ENCODE data around the gene ZBED5. TPM values are rescaled to one million over a fixed set of nuclear protein-coding genes. Genes with fewer than 3 reads are reported as not detected.

The ZBED5 gene
- total and polyA plus RNA-seq, 4 donors, result 5.4 to 10.7 (median 10.1) TPM

- H3K27ac ChIP-seq (ENCODE audit: low read depth in 1 of 2, low read length in 2 of 2), result no peak overlapping the region
- H3K27me3 ChIP-seq (ENCODE audit: control insufficient read depth in 4 of 4, insufficient read depth in 4 of 4, low read length in 3 of 4), result no peaks in the 10 kb centered on the region
- no peak for DNase-seq (ENCODE audit: low spot score)
- H3K4me1 ChIP-seq (ENCODE audit: control insufficient read depth in 4 of 4, insufficient read depth in 4 of 4, low read length in 3 of 4), result no peaks in the 10 kb centered on the region
- 97% methylated on average over 3 of the region's 3 CpGs for WGBS
- H3K4me3 ChIP-seq (ENCODE audit: low read depth in 1 of 3, low read length in 3 of 3), result no peak overlapping the region
- H3K9ac ChIP-seq (ENCODE audit: low read depth in 1 of 2, low read length in 2 of 2), result no peak overlapping the region
- H3K36me3 ChIP-seq (ENCODE audit: control insufficient read depth in 4 of 4, insufficient read depth in 3 of 4, low read depth in 1 of 4, low read length in 3 of 4), result no peaks in the 10 kb centered on the region
- peaks cover 0 to 1% (median 0%) of the 10 kb centered on the region in 4 donors for H3K9me3 ChIP-seq (ENCODE audit: control insufficient read depth in 4 of 4, low read length in 3 of 4)
- TF ChIP-seq, protein P1, sequence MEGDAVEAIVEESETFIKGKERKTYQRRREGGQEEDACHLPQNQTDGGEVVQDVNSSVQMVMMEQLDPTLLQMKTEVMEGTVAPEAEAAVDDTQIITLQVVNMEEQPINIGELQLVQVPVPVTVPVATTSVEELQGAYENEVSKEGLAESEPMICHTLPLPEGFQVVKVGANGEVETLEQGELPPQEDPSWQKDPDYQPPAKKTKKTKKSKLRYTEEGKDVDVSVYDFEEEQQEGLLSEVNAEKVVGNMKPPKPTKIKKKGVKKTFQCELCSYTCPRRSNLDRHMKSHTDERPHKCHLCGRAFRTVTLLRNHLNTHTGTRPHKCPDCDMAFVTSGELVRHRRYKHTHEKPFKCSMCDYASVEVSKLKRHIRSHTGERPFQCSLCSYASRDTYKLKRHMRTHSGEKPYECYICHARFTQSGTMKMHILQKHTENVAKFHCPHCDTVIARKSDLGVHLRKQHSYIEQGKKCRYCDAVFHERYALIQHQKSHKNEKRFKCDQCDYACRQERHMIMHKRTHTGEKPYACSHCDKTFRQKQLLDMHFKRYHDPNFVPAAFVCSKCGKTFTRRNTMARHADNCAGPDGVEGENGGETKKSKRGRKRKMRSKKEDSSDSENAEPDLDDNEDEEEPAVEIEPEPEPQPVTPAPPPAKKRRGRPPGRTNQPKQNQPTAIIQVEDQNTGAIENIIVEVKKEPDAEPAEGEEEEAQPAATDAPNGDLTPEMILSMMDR (IDR thresholded peaks at IDR 0.05; ENCODE audit: low read depth, low read length, missing input control), result no peak
- TF ChIP-seq, protein P2, sequence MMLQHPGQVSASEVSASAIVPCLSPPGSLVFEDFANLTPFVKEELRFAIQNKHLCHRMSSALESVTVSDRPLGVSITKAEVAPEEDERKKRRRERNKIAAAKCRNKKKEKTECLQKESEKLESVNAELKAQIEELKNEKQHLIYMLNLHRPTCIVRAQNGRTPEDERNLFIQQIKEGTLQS (IDR thresholded peaks at IDR 0.05), result no peak
- TF ChIP-seq YY1 (IDR thresholded peaks at IDR 0.05) (no peak), NR2F2 (IDR thresholded peaks at IDR 0.05) (no peak), TAF1 (conservative IDR thresholded peaks at IDR 0.05) (no peak), GABPA (IDR thresholded peaks at IDR 0.05 in 1 of 2, conservative IDR thresholded peaks at IDR 0.05 in 1 of 2) (no peak), RXRA (IDR thresholded peaks at IDR 0.05) (no peak), SP1 (IDR thresholded peaks at IDR 0.05) (no peak), FOXA1 (IDR thresholded peaks at IDR 0.05) (no peak), EGR1 (IDR thresholded peaks at IDR 0.05; ENCODE audit: low read depth in 2 of 2) (no peak), FOXA2 (IDR thresholded peaks at IDR 0.05) (no peak), REST (IDR thresholded peaks at IDR 0.05) (no peak)
- TF ChIP-seq, protein P3, sequence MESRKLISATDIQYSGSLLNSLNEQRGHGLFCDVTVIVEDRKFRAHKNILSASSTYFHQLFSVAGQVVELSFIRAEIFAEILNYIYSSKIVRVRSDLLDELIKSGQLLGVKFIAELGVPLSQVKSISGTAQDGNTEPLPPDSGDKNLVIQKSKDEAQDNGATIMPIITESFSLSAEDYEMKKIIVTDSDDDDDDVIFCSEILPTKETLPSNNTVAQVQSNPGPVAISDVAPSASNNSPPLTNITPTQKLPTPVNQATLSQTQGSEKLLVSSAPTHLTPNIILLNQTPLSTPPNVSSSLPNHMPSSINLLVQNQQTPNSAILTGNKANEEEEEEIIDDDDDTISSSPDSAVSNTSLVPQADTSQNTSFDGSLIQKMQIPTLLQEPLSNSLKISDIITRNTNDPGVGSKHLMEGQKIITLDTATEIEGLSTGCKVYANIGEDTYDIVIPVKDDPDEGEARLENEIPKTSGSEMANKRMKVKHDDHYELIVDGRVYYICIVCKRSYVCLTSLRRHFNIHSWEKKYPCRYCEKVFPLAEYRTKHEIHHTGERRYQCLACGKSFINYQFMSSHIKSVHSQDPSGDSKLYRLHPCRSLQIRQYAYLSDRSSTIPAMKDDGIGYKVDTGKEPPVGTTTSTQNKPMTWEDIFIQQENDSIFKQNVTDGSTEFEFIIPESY (IDR thresholded peaks at IDR 0.05), result no peak
These were observed 10.5 kb upstream of the ZBED5 start for GRCh38 chr11:10868352-10868751.

- Histone ChIP-seq H3K4me3 (ENCODE audit: low read depth in 1 of 3, low read length in 3 of 3) (no peak overlapping the region), H3K4me1 (ENCODE audit: control insufficient read depth in 4 of 4, insufficient read depth in 4 of 4, low read length in 3 of 4) (no peaks in the 10 kb centered on the region), H3K27ac (ENCODE audit: low read depth in 1 of 2, low read length in 2 of 2) (no peak overlapping the region), H3K9me3 (ENCODE audit: control insufficient read depth in 4 of 4, low read length in 3 of 4) (peaks cover 0 to 1% (median 0%) of the 10 kb centered on the region in 4 donors), H3K36me3 (ENCODE audit: control insufficient read depth in 4 of 4, insufficient read depth in 3 of 4, low read depth in 1 of 4, low read length in 3 of 4) (no peaks in the 10 kb centered on the region), H3K27me3 (ENCODE audit: control insufficient read depth in 4 of 4, insufficient read depth in 4 of 4, low read length in 3 of 4) (no peaks in the 10 kb centered on the region), H3K9ac (ENCODE audit: low read depth in 1 of 2, low read length in 2 of 2) (no peak overlapping the region)
- no peak for DNase-seq (ENCODE audit: low spot score)
- TF ChIP-seq FOXA2 (IDR thresholded peaks at IDR 0.05) (no peak), FOXA1 (IDR thresholded peaks at IDR 0.05) (no peak), EGR1 (IDR thresholded peaks at IDR 0.05; ENCODE audit: low read depth in 2 of 2) (no peak), MAX (IDR thresholded peaks at IDR 0.05) (no peak), YY1 (IDR thresholded peaks at IDR 0.05) (no peak), GABPA (IDR thresholded peaks at IDR 0.05 in 1 of 2, conservative IDR thresholded peaks at IDR 0.05 in 1 of 2) (no peak)
- TF ChIP-seq, protein P3 (IDR thresholded peaks at IDR 0.05), result no peak
- 80% methylated on average over 10 of the region's 10 CpGs for WGBS
These were observed 9.1 kb upstream of the ZBED5 start for GRCh38 chr11:10866893-10867331.
